IMR-90 (cell line): Measurements from ENCODE around the gene EPAS1. TPM values are rescaled to one million over a fixed set of nuclear protein-coding genes. Genes with fewer than 3 reads are reported as not detected.

Experiments used
- ATAC-seq: fragments of 200-7000 bp; cut with Tn5 transposase; 2 replicates; pipeline ENCODE4 v1.9.1; 2020; ENCODE audit warnings: low read depth, mild to moderate bottlenecking, moderate library complexity
- BruUV-seq: library from RNA; stranded (reverse); fragments of 400-500 nt; replicated peaks from 2 replicates; lab custom pipeline; 2021; lab: Mats Ljungman, UMichigan
- CTCF ChIA-PET: fragments of 300-600 bp; formaldehyde crosslinking; extraction: SDS; loops from one replicate; lab custom pipeline; 2021; ENCODE audit warnings: antibody characterized with exemption; lab: Yijun Ruan, JAX
- POLR2A ChIA-PET: fragments of 300-600 bp; sonication (Branson Sonifier 250); formaldehyde crosslinking; loops from one replicate; lab custom pipeline; 2022; ENCODE audit warnings: antibody characterized with exemption; ENCODE audit not compliant: unreplicated experiment; lab: Charles Lee
- DNase-seq: peaks from one replicate; pipeline ENCODE4 v3.0.0; 2013
- H2AFZ ChIP-seq: replicated peaks from 2 replicates; pipeline ENCODE3; 2013; ENCODE audit warnings: low read length, mild to moderate bottlenecking; ENCODE audit not compliant: poor library complexity
- H2AK5ac ChIP-seq: 2 replicates; pipeline ENCODE4 v1.6.1; 2013; ENCODE audit warnings: low read depth, low read length, inconsistent platforms
- H2AK9ac ChIP-seq: replicated peaks from 2 replicates; pipeline ENCODE3; 2013; ENCODE audit warnings: mild to moderate bottlenecking, low read depth, low read length, moderate library complexity; ENCODE audit not compliant: poor library complexity
- H2BK120ac ChIP-seq: 2 replicates; pipeline ENCODE4 v1.6.1; 2013; ENCODE audit warnings: low read depth, low read length, inconsistent platforms
- H2BK15ac ChIP-seq: 3 replicates; pipeline ENCODE4 v1.6.1; 2013; ENCODE audit warnings: low read depth, low read length, inconsistent platforms
- H2BK20ac ChIP-seq: 2 replicates; pipeline ENCODE4 v1.6.1; 2013; ENCODE audit warnings: low read depth, mild to moderate bottlenecking, inconsistent platforms, low read length, moderate library complexity
- H2BK5ac ChIP-seq: 2 replicates; pipeline ENCODE4 v1.6.1; 2013; ENCODE audit warnings: mild to moderate bottlenecking, low read depth, low read length, inconsistent platforms; ENCODE audit not compliant: poor library complexity, severe bottlenecking
- H3K14ac ChIP-seq: replicated peaks from 2 replicates; pipeline ENCODE4 v1.6.1; 2013; ENCODE audit warnings: low read depth, low read length, inconsistent platforms
- H3K18ac ChIP-seq: 2 replicates; pipeline ENCODE4 v1.6.1; 2013; ENCODE audit warnings: low read depth, low read length, control low read depth
- H3K23ac ChIP-seq: 2 replicates; pipeline ENCODE4 v1.6.1; 2013; ENCODE audit warnings: low read depth, low read length, inconsistent platforms
- H3K27ac ChIP-seq: 2 replicates; pipeline ENCODE4 v1.5.1; 2013; ENCODE audit warnings: mild to moderate bottlenecking, control low read depth, low read length; ENCODE audit not compliant: insufficient read depth
- H3K27me3 ChIP-seq: 2 replicates; pipeline ENCODE4 v1.6.1; 2013; ENCODE audit warnings: low read length; ENCODE audit not compliant: control insufficient read depth, insufficient read depth
- H3K36me3 ChIP-seq: 2 replicates; pipeline ENCODE4 v1.6.1; 2013; ENCODE audit warnings: low read length, mixed read lengths; ENCODE audit not compliant: control insufficient read depth, insufficient read depth
- H3K4ac ChIP-seq: 2 replicates; pipeline ENCODE4 v1.6.1; 2013; ENCODE audit warnings: low read depth, low read length, inconsistent platforms
- H3K4me1 ChIP-seq: 2 replicates; pipeline ENCODE4 v1.6.1; 2013; ENCODE audit warnings: low read length, mixed read lengths; ENCODE audit not compliant: control insufficient read depth, insufficient read depth
- H3K4me2 ChIP-seq: 2 replicates; pipeline ENCODE4 v1.6.1; 2013; ENCODE audit warnings: low read depth, mild to moderate bottlenecking, control low read depth, low read length, moderate library complexity
- H3K4me3 ChIP-seq: 2 replicates; pipeline ENCODE4 v1.5.1; 2013; ENCODE audit warnings: low read depth, mild to moderate bottlenecking, control low read depth, low read length, moderate library complexity; ENCODE audit not compliant: insufficient read depth
- H3K56ac ChIP-seq: 2 replicates; pipeline ENCODE4 v1.6.1; 2013; ENCODE audit warnings: low read length, inconsistent platforms; ENCODE audit not compliant: insufficient read depth; ENCODE audit errors: extremely low read depth
- H3K79me1 ChIP-seq, 2 experiments: 2 replicates each; pipeline ENCODE4 v1.6.1; 2013; ENCODE audit warnings: low read length in 2 of 2, inconsistent platforms in 1 of 2, low read depth in 1 of 2
- H3K9ac ChIP-seq: 2 replicates; pipeline ENCODE4 v1.6.1; 2013; ENCODE audit warnings: low read depth, low read length, control low read depth
- H3K9me1 ChIP-seq: 2 replicates; pipeline ENCODE4 v1.6.1; 2013; ENCODE audit warnings: low read length, inconsistent platforms; ENCODE audit not compliant: insufficient read depth
- H3K9me3 ChIP-seq: 2 replicates; pipeline ENCODE4 v1.6.1; 2013; ENCODE audit warnings: low read length; ENCODE audit not compliant: control insufficient read depth, insufficient read depth
- H4K20me1 ChIP-seq: 2 replicates; pipeline ENCODE4 v1.6.1; 2013; ENCODE audit warnings: low read length, inconsistent platforms; ENCODE audit not compliant: insufficient read depth
- H4K5ac ChIP-seq: 2 replicates; pipeline ENCODE4 v1.6.1; 2013; ENCODE audit warnings: mild to moderate bottlenecking, low read depth, low read length, control low read depth
- H4K8ac ChIP-seq, 2 experiments: 2 replicates each; pipeline ENCODE4 v1.6.1; 2013; ENCODE audit warnings: low read depth in 2 of 2, low read length in 2 of 2, control low read depth in 1 of 2, inconsistent platforms in 1 of 2
- H4K91ac ChIP-seq: 2 replicates; pipeline ENCODE4 v1.6.1; 2013; ENCODE audit warnings: low read depth, low read length, inconsistent platforms; ENCODE audit not compliant: insufficient read depth
- BHLHE40 ChIP-seq: fragments of 150-350 bp; IDR thresholded peaks from 2 replicates; pipeline ENCODE4 v1.6.1; 2016; ENCODE audit warnings: mild to moderate bottlenecking, low read depth, low read length
- CEBPB ChIP-seq: IDR thresholded peaks from 2 replicates; pipeline ENCODE4 v1.6.1; 2012; ENCODE audit warnings: low read depth, low read length, improper control_type of control experiment
- CHD1 ChIP-seq: IDR thresholded peaks from 2 replicates; pipeline ENCODE4 v1.6.1; 2012; ENCODE audit warnings: low read depth, low read length, improper control_type of control experiment
- MAFK ChIP-seq: IDR thresholded peaks from 2 replicates; pipeline ENCODE4 v1.6.1; 2012; ENCODE audit warnings: low read depth, low read length, improper control_type of control experiment
- NFE2L2 ChIP-seq: fragments of 150-350 bp; IDR thresholded peaks from 2 replicates; pipeline ENCODE4 v1.6.1; 2016; ENCODE audit warnings: low read depth, mild to moderate bottlenecking, low read length
- POLR2A ChIP-seq: IDR thresholded peaks from 2 replicates; pipeline ENCODE4 v1.6.1; 2012; ENCODE audit warnings: mild to moderate bottlenecking, low read depth, low read length
- RAD21 ChIP-seq: IDR thresholded peaks from 2 replicates; pipeline ENCODE4 v1.6.1; 2012; ENCODE audit warnings: low read length, improper control_type of control experiment
- RCOR1 ChIP-seq: IDR thresholded peaks from 2 replicates; pipeline ENCODE4 v1.6.1; 2012; ENCODE audit warnings: mild to moderate bottlenecking, low read length, improper control_type of control experiment; ENCODE audit not compliant: insufficient replicate concordance
- RFX5 ChIP-seq: IDR thresholded peaks from 2 replicates; pipeline ENCODE4 v1.8.0; 2012; ENCODE audit warnings: low read depth, mild to moderate bottlenecking, low read length, moderate library complexity
- SMC3 ChIP-seq: fragments of 150-350 bp; IDR thresholded peaks from 2 replicates; pipeline ENCODE4 v1.6.1; 2016; ENCODE audit warnings: low read depth, mild to moderate bottlenecking, antibody characterized with exemption, low read length, moderate library complexity
- WGBS, 2 experiments: methylation state at CpG; one replicate each; pipeline versions ENCODE4 v1.1.5 to v1.1.7; 2013; ENCODE audit warnings: missing lambda C conversion rate in 2 of 2; ENCODE audit not compliant: insufficient read length in 1 of 2; ENCODE audit errors: extremely low coverage in 2 of 2; 5-methylcytosine and 5-hydroxymethylcytosine counted together
- dilution Hi-C: fragments of 300-500 bp; cut with HindIII; formaldehyde crosslinking; loops from one replicate; pipeline ENCODE4 v1.14.3; 2018; ENCODE audit warnings: low sequenced_read_pairs; ENCODE audit not compliant: unreplicated experiment
- in situ Hi-C: fragments of 300-500 bp; cut with MboI; formaldehyde crosslinking; loops from 3 replicates; pipeline ENCODE4 v1.14.3; 2019; ENCODE audit warnings: low sequenced_read_pairs, inconsistent platforms, mixed read lengths
- intact Hi-C: fragments of 100-400 bp; cut with micrococcal nuclease; formaldehyde crosslinking; loops from 2 replicates; pipeline ENCODE4 v1.10.0; 2022
- polyA plus RNA-seq, 3 experiments: library from polyadenylated mRNA; depleted of rRNA; stranded (reverse); fragments of >200 nt; gene quantifications; 2 replicates each; pipeline ENCODE4 v1.2.3, GENCODE V29; 2012; ENCODE audit warnings: low replicate concordance in 1 of 3
- total RNA-seq: library from RNA; depleted of rRNA; stranded (reverse); fragments of >200 nt; gene quantifications from 2 replicates; pipeline ENCODE4 v1.2.3, GENCODE V29; 2012
- TF ChIP-seq, protein P1 (sequence below): conservative IDR thresholded peaks from 2 replicates; pipeline ENCODE4 v1.5.1; 2012; ENCODE audit warnings: mild to moderate bottlenecking, low read depth, low read length, improper control_type of control experiment
- TF ChIP-seq, protein P2 (sequence below): fragments of 150-350 bp; IDR thresholded peaks from 2 replicates; pipeline ENCODE4 v1.6.1; 2017; ENCODE audit warnings: mild to moderate bottlenecking, antibody characterized with exemption, low read length, low read depth

Gene EPAS1
- total and polyA plus RNA-seq, 2 of the 4 experiments (the other 2 are of a cell fraction) = 40.7 to 120 TPM

DNA sequence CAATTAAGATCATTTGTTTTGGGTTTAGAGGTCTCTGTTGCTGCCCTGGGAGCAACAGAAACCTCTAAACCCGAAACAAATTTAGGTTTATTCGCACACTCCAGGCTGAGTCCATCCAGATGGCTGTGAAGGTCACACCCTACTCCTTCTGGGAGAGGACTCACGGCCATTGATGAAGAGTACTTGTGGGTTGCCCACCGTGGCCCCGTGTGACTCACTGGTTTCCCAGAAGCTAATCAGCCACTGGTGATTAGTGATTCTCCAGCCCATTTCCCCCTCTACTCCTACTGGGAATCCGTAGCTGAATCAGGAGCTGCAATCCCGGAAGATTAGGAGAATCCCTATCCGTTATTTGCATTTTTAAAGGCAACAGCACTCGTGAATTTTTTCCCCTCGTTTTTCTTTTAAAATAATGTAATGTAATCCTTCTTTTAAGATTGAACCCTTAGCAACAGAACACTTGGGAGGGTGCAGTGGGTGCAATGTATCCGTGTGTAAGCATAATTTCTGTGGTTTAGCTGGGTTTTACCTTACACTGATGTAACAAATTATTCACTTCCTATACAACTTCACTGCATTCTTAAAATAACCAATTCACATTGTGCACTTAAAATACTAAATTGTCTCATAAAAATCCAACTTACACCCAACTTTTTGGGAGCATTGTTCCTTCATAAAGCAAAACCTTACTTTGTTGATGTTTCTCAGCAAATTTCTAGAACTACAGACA lies 27.5 kb upstream of the EPAS1 start (continued):
- TF ChIP-seq NFE2L2 = no peak

DNA sequence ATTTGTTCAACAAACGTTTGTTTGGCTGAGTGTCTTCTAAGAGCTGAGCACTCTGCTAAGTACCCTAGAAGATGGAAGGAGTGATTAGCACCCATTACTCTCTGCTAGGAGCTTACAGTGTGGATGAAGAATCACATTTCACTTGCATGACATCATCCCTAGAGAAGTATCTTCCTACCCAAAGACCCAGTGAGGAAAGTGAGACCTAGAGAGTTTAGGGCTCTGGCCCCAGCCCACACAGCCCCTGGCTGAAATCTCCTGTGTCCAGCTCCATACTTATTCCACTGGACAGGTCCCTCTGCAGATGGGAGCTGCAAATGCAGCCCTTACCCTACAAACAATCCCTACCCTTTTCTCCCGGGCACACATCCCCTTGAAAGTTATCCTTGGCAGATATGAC lies 26.8 kb upstream of the EPAS1 start:
- Histone ChIP-seq H3K14ac (no peak overlapping the region), H2BK20ac (no peak overlapping the region), H2BK15ac (no peak overlapping the region; the same call in 2 of the 3 replicates), H3K4ac (0 out of 2 replicates have a peak overlapping the region, but pooled peaks have one; percentile 8), H3K36me3 (no peaks in the 10 kb centered on the region), H3K9me1 (peaks cover 3% of the 10 kb centered on the region; the same call in 1 of the 2 replicates), H3K56ac (no peak overlapping the region), H3K4me3 (no peak overlapping the region), H3K79me1 (no peaks in the 10 kb centered on the region), H3K23ac (no peak overlapping the region), H2AK9ac (no peak overlapping the region), H3K18ac (no peak overlapping the region), H4K8ac (no peak overlapping the region), H3K4me1 (peaks cover 4% of the 10 kb centered on the region; the same call in 1 of the 2 replicates), H3K27me3 (peaks cover 2% of the 10 kb centered on the region; the same call in 1 of the 2 replicates), H3K27ac (no peak overlapping the region), H2BK5ac (no peak overlapping the region), H2AFZ (no peak overlapping the region), H2BK120ac (no peak overlapping the region), H4K5ac (no peak overlapping the region), H3K4me2 (no peak overlapping the region; the same call in 1 of the 2 replicates), H2AK5ac (peak overlapping the region; percentile 36; the same call in 1 of the 2 replicates), H3K9ac (no peak overlapping the region), H4K91ac (no peak overlapping the region), H4K20me1 (no peaks in the 10 kb centered on the region), H3K9me3 (no peaks in the 10 kb centered on the region)
- in situ Hi-C loops (no loop called here), dilution Hi-C loops (no loop called here), intact Hi-C loops (no loop called here)
- WGBS, 2 experiments = 42% methylated on average over 2 of the region's 2 CpGs; no CpG with 5 or more reads in 1 of the 2 experiments
- CTCF ChIA-PET = no interaction called here
- POLR2A ChIA-PET = no interaction called here
- TF ChIP-seq RAD21 (no peak), RFX5 (no peak), POLR2A (no peak), BHLHE40 (no peak), MAFK (no peak), SMC3 (no peak), CEBPB (no peak), RCOR1 (no peak), NFE2L2 (no peak), CHD1 (no peak)
- TF ChIP-seq, protein P1, sequence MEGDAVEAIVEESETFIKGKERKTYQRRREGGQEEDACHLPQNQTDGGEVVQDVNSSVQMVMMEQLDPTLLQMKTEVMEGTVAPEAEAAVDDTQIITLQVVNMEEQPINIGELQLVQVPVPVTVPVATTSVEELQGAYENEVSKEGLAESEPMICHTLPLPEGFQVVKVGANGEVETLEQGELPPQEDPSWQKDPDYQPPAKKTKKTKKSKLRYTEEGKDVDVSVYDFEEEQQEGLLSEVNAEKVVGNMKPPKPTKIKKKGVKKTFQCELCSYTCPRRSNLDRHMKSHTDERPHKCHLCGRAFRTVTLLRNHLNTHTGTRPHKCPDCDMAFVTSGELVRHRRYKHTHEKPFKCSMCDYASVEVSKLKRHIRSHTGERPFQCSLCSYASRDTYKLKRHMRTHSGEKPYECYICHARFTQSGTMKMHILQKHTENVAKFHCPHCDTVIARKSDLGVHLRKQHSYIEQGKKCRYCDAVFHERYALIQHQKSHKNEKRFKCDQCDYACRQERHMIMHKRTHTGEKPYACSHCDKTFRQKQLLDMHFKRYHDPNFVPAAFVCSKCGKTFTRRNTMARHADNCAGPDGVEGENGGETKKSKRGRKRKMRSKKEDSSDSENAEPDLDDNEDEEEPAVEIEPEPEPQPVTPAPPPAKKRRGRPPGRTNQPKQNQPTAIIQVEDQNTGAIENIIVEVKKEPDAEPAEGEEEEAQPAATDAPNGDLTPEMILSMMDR = no peak
- TF ChIP-seq, protein P2, sequence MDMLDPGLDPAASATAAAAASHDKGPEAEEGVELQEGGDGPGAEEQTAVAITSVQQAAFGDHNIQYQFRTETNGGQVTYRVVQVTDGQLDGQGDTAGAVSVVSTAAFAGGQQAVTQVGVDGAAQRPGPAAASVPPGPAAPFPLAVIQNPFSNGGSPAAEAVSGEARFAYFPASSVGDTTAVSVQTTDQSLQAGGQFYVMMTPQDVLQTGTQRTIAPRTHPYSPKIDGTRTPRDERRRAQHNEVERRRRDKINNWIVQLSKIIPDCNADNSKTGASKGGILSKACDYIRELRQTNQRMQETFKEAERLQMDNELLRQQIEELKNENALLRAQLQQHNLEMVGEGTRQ = no peak
- peak; percentile 41 for ATAC-seq
- no TSS peak for BruUV-seq
- DNase-seq = peak; percentile 35
